Parathyroid adenoma (tissue), 2 donors: ENCODE data around the gene SLC22A15.

Experiments
- H2AFZ ChIP-seq: fragments of 300-600 bp; sonication (generic); one replicate; pipeline ENCODE4 v1.7.0; 2017; ENCODE audit warnings: antibody characterized with exemption, mild to moderate bottlenecking
- H3K27ac ChIP-seq: fragments of 300-600 bp; sonication (generic); one replicate; pipeline ENCODE4 v1.7.0; 2017
- H3K27me3 ChIP-seq: fragments of 300-600 bp; sonication (generic); one replicate; pipeline ENCODE4 v1.7.0; 2017; ENCODE audit warnings: low read length; ENCODE audit not compliant: control insufficient read depth, insufficient read depth
- H3K36me3 ChIP-seq: fragments of 300-600 bp; sonication (generic); one replicate; pipeline ENCODE4 v1.7.0; 2017; ENCODE audit warnings: low read length; ENCODE audit not compliant: control insufficient read depth, insufficient read depth
- H3K4me1 ChIP-seq: fragments of 300-600 bp; sonication (generic); one replicate; pipeline ENCODE4 v1.7.0; 2017; ENCODE audit warnings: control low read depth
- H3K4me2 ChIP-seq: fragments of 300-600 bp; sonication (generic); one replicate; pipeline ENCODE4 v1.7.0; 2017; ENCODE audit warnings: low read length
- H3K4me3 ChIP-seq: fragments of 300-600 bp; sonication (generic); one replicate; pipeline ENCODE4 v1.7.0; 2017; ENCODE audit warnings: low read depth, low read length
- H3K79me2 ChIP-seq: fragments of 300-600 bp; sonication (generic); one replicate; pipeline ENCODE4 v1.7.0; 2017; ENCODE audit warnings: control low read depth
- H3K9ac ChIP-seq: fragments of 300-600 bp; sonication (generic); one replicate; pipeline ENCODE4 v1.7.0; 2017; ENCODE audit warnings: mild to moderate bottlenecking
- H3K9me3 ChIP-seq: fragments of 300-600 bp; sonication (generic); one replicate; pipeline ENCODE4 v1.7.0; 2017; ENCODE audit warnings: low read length; ENCODE audit not compliant: control insufficient read depth
- TF ChIP-seq, protein P1 (sequence below): fragments of 300-600 bp; sonication (generic); IDR thresholded peaks from one replicate; pipeline ENCODE4 v1.7.0; 2017; ENCODE audit warnings: antibody characterized with exemption, mild to moderate bottlenecking
- donor health status: primary hyperparathyroidism.

SLC22A15 gene

DNA sequence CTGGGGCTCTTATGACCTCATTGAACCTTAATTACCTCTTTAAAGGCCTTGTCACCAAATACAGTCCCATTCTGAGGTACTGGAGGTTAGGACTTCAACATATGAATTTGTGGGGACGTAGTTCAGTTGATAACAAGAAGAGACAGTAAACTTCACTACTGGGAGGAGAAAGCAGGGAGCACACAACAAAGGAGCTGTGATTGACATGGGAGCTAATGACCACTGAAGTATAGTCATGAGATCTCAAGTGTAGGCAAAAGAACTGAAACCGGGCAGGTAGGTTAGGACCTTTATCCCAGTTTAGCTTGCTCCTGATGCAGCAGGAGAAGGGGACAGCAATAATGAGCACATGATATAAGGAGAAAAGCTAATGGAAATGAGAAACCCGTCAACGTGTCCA lies 123.1 kb downstream of the SLC22A15 start:
- H3K4me2 ChIP-seq = no peak overlapping the region
- H3K27ac ChIP-seq = no peak overlapping the region
- no peak overlapping the region for H3K4me3 ChIP-seq
- H3K36me3 ChIP-seq = no peaks in the 10 kb centered on the region
- H3K4me1 ChIP-seq = no peaks in the 10 kb centered on the region
- no peaks in the 10 kb centered on the region for H3K27me3 ChIP-seq
- no peak overlapping the region for H3K9ac ChIP-seq
- TF ChIP-seq, protein P1, sequence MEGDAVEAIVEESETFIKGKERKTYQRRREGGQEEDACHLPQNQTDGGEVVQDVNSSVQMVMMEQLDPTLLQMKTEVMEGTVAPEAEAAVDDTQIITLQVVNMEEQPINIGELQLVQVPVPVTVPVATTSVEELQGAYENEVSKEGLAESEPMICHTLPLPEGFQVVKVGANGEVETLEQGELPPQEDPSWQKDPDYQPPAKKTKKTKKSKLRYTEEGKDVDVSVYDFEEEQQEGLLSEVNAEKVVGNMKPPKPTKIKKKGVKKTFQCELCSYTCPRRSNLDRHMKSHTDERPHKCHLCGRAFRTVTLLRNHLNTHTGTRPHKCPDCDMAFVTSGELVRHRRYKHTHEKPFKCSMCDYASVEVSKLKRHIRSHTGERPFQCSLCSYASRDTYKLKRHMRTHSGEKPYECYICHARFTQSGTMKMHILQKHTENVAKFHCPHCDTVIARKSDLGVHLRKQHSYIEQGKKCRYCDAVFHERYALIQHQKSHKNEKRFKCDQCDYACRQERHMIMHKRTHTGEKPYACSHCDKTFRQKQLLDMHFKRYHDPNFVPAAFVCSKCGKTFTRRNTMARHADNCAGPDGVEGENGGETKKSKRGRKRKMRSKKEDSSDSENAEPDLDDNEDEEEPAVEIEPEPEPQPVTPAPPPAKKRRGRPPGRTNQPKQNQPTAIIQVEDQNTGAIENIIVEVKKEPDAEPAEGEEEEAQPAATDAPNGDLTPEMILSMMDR = no peak
- no peak overlapping the region for H2AFZ ChIP-seq
- no peaks in the 10 kb centered on the region for H3K79me2 ChIP-seq
- no peaks in the 10 kb centered on the region for H3K9me3 ChIP-seq

DNA sequence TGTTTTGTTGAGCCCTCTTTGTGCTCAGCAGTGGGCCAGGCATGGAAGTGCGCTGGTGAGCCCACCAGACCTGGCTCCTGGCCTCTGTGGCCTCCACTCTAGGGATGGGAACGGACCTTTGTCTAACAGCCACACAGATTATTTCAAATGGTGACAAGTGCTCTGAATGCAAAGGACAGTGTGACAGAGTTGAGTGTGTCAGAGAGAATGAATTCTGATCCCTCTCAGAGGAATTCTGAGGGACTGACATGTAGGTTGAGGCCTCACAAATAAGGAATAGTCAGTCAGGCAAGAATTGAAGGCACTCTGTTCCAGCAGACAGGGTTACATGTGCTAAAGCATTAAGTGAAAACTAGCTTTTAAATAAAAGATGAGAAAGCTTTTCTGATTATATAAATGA lies 123.6 kb downstream of the SLC22A15 start:
- TF ChIP-seq, protein P1 = no peak
- Histone ChIP-seq H3K9me3 (no peaks in the 10 kb centered on the region), H3K4me1 (no peaks in the 10 kb centered on the region), H3K27me3 (no peaks in the 10 kb centered on the region), H3K9ac (no peak overlapping the region), H3K4me3 (no peak overlapping the region), H3K79me2 (no peaks in the 10 kb centered on the region), H3K27ac (no peak overlapping the region), H2AFZ (no peak overlapping the region), H3K36me3 (no peaks in the 10 kb centered on the region), H3K4me2 (no peak overlapping the region)

GRCh38 chr1:116104667-116105066 lies 128.4 kb downstream of the SLC22A15 start:
- Histone ChIP-seq H3K4me2 (no peak overlapping the region), H2AFZ (no peak overlapping the region), H3K4me1 (no peaks in the 10 kb centered on the region), H3K27me3 (no peaks in the 10 kb centered on the region), H3K4me3 (no peak overlapping the region), H3K9ac (no peak overlapping the region), H3K36me3 (no peaks in the 10 kb centered on the region), H3K9me3 (no peaks in the 10 kb centered on the region), H3K79me2 (no peaks in the 10 kb centered on the region), H3K27ac (no peak overlapping the region)
- TF ChIP-seq, protein P1 = no peak

DNA sequence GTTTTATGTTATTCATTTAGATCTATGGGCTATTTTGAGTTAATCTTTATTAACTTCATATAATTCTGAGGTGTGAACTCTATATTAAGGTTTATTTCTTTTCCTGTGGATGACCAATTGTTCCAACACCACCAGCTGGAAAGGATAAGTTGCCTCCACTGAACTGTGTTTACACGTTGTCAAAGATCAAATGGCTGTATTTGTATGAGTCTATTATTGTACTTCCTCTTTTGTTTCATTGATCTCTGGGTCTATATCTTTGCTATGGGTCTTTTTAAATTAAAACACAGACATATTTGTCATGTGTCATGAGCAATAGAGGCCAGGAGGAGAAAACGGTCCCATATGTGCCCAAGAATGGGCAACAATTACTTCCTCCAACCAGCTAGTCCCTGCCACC lies 129.7 kb downstream of the SLC22A15 start:
- H3K4me1 ChIP-seq = no peaks in the 10 kb centered on the region
- no peak overlapping the region for H3K4me3 ChIP-seq
- no peak overlapping the region for H3K27ac ChIP-seq
- H3K27me3 ChIP-seq = no peaks in the 10 kb centered on the region
- H3K4me2 ChIP-seq = no peak overlapping the region
- H2AFZ ChIP-seq = no peak overlapping the region
- H3K9me3 ChIP-seq = no peaks in the 10 kb centered on the region
- TF ChIP-seq, protein P1 = no peak
- H3K36me3 ChIP-seq = no peaks in the 10 kb centered on the region
- no peaks in the 10 kb centered on the region for H3K79me2 ChIP-seq
- no peak overlapping the region for H3K9ac ChIP-seq

GRCh38 chr1:116106646-116107045 lies 130.3 kb downstream of the SLC22A15 start:
- H3K4me1 ChIP-seq = no peaks in the 10 kb centered on the region
- H3K9me3 ChIP-seq = no peaks in the 10 kb centered on the region
- no peaks in the 10 kb centered on the region for H3K27me3 ChIP-seq
- no peak overlapping the region for H3K9ac ChIP-seq
- H2AFZ ChIP-seq = no peak overlapping the region
- TF ChIP-seq, protein P1 = no peak
- H3K36me3 ChIP-seq = no peaks in the 10 kb centered on the region
- no peak overlapping the region for H3K4me2 ChIP-seq
- no peak overlapping the region for H3K4me3 ChIP-seq
- no peak overlapping the region for H3K27ac ChIP-seq
- H3K79me2 ChIP-seq = no peaks in the 10 kb centered on the region
